NCI-H2029 treated with DMSO at 0.1 percent for 48 hours (cell line): ENCODE results near the gene OR2T34.
"Not testable (repeated sequence)": the region's sequence is repeated elsewhere in the genome, so short reads cannot be mapped to it uniquely, and the experiment has no call there.

ENCODE experiments used
- DNase-seq: peaks from one replicate; lab custom pipeline; 2025; lab: John Stamatoyannopoulos, UW

The OR2T34 gene, protein sequence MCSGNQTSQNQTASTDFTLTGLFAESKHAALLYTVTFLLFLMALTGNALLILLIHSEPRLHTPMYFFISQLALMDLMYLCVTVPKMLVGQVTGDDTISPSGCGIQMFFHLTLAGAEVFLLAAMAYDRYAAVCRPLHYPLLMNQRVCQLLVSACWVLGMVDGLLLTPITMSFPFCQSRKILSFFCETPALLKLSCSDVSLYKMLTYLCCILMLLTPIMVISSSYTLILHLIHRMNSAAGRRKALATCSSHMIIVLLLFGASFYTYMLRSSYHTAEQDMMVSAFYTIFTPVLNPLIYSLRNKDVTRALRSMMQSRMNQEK

GRCh38 chr1:248574657-248575056 is at the start of gene OR2T34:
Gene OR2T34, minus strand, starts transcription at chr1:248574757. Its CDS starts 0 bp downstream, at chr1:248574757.
- DNase-seq = not testable (repeated sequence)

- peak; percentile 39 for DNase-seq
Observed at GRCh38 chr1:248622570-248623001, 48.0 kb upstream of the OR2T34 start.

GRCh38 chr1:248621770-248622169 is 47.2 kb upstream of the OR2T34 start:
- DNase-seq = no peak

DNA sequence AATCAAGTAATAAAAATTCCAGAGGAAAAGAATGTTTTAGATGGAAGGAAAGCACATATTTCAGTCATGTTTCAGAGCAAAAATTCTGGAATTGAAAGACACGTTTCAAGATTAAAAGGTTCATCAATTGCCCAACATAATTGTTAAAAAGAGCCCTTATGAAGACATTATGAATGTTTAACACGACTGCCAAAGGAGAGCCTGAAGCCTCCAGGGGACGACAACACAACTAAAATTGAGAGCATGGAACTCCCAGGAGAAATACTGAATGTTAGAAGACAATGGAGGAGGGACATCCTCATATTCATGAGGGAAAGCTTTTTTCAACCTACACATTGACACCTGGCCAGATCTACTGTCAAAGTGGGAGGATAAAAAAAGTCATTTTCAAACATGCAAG is 44.3 kb upstream of the OR2T34 start:
- peak; percentile 1 for DNase-seq

- DNase-seq = no peak
Observed at GRCh38 chr1:248618119-248618518, 43.6 kb upstream of the OR2T34 start.

DNA sequence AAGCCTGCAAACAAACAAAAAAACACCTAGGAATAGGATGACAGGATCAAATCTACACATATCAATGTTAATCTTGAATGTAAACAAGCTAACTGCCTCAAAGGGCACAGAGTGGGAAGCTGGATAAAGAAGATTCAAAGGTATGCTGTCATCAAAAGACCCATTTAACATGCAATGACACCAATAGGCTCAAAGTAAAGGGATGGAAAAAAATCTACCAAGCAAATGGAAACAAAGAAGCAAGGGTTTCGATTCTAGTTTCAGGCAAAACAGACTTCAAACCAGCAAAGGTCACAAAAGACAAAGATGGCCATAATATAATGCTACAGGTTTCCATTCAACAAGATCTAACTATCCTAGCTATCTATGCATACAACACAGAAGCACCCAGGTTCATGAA is 39.2 kb upstream of the OR2T34 start:
- DNase-seq = no peak

DNA sequence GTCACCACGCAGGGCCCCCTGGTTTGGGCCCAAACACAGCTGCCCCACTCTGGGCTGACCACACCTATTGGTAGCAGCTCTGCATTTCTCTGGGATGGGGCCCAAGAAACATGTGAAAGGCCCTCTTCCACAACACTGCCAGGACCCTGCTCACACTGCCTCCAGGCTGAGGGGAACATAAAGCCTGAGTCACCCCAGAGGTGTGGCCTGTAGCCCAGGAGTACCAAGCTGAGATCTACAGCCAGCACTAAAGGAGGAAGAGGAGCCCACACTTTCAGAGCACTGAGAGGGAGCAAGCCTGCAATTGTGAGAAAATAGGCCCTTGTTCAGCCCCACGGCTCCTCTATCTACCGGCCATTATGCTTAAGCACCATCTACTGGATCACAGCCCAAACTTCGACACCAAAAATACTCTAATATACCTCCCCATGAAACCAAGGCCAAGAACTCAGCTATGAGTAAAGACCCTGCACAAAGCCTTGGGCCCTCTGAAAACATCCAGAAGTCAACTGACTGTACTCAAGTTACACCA is 37.4 kb upstream of the OR2T34 start:
- DNase-seq = no peak

DNA sequence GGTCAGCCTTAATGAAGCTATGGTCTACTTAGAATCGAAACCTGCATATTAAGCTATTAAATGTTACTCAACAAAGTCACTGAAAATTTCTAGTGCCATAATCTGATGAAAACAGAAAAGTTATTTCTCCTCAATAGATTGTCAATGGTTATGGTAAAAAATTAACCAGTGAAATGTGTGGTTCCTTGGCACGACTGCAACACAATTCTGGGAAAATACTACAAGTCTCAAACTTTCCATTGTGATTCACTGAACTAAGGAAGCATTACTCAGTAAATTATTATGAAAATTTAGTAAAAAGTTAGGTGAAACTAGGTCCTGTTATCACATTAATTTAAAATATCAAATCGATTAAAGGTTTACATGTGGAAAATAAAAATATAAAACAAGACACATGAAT is 35.7 kb upstream of the OR2T34 start:
- no peak for DNase-seq

DNA sequence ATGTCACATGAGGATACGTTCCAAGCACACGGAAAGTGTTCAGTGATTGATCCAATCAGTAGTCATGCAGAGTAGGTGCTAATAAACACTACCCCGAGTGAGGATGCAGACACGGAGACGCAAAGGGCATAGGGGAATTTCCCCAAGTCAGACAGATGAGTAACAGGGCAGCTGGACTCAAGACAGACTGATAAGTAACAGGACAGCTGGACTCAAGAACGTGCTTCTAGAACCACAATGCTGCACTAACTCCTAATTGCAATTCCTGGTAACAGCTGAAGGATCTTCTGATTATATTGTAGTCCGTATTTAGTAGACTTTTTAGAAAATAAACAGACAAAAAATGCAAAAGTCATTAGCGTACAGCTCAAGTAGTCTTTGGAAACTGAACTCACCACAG is 24.8 kb upstream of the OR2T34 start:
- no peak for DNase-seq

DNA sequence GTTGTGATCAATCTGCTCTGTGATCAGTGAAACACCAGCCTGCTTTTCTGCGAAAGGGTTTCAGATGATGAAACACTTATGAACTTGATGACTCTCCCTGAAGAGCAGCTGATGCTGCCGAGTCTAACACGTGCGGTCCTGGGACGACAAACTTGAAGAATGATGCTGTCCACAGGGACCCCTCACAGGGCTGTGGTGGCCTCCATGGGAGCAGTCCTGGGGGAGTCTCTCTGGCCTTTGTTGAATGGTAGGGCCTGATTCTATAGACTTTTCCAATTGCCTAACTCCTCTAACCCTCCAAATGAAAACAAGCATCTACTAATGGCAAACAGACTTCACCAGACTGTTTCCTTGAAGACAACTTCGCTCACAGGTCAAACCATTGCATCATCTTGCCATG is 23.0 kb upstream of the OR2T34 start, which contains the start of gene OR2T10:
OR2T10 (minus strand) TSS at position 112 of the 400 bp plus-strand sequence. CDS start 3,932 bp downstream, outside the sequence.
- DNase-seq = no peak

DNA sequence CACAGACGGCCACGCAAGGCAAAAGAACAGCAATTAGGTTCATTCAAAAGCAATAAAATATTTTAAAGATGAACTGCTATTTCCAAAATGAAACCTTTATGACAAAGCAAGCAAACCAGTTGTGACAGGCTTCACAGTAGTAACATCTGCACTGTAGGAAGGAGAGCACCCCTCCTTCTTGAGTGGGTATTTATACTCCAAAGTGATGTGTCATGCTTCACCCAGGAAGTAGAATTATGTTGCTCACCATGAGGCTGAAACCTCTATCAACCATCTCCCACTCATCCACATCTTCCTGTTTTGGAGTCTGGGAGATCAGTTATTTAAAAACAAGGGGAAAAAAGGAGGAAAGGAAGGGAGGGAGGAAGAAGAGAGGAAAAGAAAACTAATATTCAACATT is 22.1 kb upstream of the OR2T34 start:
- DNase-seq = no peak

GRCh38 chr1:248593226-248593625 is 18.7 kb upstream of the OR2T34 start:
- DNase-seq = no peak

- no peak for DNase-seq
Observed at GRCh38 chr1:248592655-248593054, 18.1 kb upstream of the OR2T34 start.

- no peak for DNase-seq
Observed at GRCh38 chr1:248590055-248590454, 15.5 kb upstream of the OR2T34 start.

- no peak for DNase-seq
Observed at GRCh38 chr1:248589334-248589733, 14.8 kb upstream of the OR2T34 start.

- no peak for DNase-seq
Observed at GRCh38 chr1:248585266-248585665, 10.7 kb upstream of the OR2T34 start.

- DNase-seq = no peak
Observed at GRCh38 chr1:248576260-248576980, 1.9 kb upstream of the OR2T34 start.

DNA sequence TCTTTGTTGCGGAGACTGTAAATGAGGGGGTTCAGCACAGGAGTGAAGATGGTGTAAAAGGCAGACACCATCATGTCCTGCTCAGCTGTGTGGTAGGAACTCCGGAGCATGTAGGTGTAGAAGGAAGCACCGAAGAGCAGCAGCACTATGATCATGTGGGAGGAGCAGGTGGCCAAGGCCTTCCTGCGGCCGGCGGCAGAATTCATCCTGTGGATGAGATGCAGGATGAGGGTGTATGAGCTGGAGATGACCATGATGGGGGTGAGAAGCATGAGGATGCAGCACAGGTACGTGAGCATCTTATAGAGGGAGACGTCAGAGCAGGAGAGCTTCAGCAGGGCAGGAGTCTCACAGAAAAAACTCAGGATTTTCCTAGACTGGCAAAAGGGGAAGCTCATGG is 701 bp downstream of the OR2T34 start:
- DNase-seq = not testable (repeated sequence)

DNA sequence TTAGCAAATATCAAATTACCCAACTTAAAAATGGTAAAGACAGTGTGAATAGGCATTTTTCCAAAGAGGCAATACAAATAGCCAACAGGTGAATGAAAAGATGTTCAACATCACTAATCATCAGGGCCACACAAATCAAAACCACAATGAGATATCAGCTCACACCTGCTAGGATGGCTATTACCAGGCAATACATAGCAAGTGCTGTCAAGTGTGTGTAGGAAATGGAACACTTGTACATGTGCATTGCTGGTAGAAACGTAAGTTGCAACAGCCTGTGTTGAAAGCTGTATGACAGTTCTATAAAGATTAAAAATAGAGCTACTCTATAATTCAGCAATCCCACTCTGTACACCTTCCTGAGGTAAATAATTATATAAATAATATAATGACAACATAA is 2.5 kb downstream of the OR2T34 start:
- DNase-seq = not testable (repeated sequence)

DNA sequence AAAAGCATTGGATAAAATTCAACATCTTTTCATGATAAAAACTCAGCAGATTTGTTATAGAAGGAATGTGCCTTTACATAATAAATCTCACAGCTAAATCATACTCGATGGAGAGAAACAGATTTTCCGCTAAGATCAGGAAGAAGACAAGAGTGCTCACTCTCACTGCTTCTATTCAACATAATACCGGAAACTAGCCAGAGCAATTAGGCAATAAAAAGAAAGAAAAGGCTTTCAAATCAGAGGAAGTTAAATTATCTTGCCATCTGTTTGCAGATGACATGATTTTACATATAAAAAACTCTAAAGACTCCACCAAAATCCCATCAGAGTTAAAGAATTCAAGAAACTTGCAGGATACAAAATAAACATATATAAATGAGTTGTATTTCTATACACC is 3.7 kb downstream of the OR2T34 start:
- DNase-seq = not testable (repeated sequence)

DNA sequence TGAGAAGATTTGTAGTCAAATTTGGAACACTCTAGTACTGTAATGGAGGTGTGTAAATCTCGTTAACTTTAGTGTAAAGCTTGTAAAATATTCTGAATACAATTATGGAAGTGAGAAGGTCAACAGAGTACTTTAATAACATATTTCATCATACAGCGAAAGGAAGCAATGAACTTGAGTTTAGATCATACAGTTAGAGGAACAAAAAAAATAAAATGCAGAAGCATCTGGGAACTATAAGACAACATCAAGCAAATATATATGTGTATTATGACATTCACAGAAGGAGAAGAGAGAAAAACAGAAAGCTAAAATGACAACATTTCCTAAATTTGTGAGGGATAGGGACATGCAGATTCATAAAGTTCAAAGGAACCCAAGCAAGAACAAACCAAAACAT is 5.5 kb downstream of the OR2T34 start:
- not testable (repeated sequence) for DNase-seq

DNA sequence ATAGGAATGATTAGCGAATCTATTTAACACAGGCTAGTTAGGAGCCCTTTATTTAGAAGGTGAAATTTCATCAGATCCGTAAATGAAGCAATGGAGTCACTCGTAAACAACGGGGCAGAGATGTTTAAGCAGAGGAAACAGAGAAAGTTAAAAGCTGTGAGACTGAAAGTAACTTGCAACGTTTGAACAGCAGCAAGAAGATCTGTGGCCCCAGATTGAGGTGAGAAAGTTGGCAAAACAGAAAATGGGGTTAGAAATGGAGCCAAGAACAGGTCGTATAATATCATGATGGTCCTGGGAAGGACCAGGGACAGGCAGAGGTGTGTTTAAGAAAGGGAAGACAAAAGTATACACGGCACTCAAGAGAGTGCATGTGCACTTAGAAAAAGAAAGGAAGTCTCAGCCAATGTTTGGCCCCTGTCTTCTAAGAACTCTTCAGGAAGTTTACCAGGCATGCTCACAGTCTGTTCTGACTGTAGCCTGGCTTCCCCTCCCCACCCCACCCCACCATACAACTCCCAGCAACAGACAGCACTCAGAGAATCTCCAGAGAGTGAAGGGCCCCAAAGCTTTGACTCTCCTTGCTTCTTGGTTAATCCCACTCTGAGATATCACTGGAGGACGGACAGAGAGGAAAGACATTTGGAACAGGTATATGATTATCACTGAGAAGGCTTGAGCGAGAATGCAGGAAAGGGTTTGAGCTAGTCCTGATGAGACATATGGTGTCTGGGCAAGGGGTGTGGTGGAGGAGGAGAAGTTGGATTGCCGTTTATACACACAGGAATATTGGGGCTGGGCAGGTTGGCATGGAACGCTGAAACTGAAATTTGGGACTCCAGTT is 8.8 kb downstream of the OR2T34 start:
- not testable (repeated sequence) for DNase-seq
